ENCODE results near the gene CEP350.

Gene CEP350

GRCh38 chr1:180061019-180061418 lies 106.4 kb downstream of the CEP350 start:
- no peak for DNase-seq

GRCh38 chr1:180062452-180062971 lies 107.9 kb downstream of the CEP350 start:
- DNase-seq = no peak

DNA sequence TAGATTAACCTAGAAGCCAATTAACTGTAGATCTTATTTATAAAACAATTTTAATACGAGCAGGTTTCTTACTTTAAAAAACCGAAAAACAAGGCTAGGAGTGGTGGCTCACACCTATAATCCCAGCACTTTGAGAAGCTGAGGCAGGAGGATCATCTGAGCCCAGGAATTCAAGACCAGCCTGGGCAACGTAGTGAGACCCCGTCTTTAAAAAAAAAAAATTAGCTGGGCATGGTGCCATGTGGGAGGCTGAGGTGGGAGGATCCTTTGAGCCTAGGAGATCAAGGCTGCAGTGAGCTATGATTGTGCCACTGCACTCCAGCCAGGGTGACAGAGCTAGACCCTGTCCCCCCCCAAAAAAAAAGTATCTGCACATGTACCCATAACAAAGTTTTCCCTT lies 110.8 kb downstream of the CEP350 start:
- DNase-seq = no peak

DNA sequence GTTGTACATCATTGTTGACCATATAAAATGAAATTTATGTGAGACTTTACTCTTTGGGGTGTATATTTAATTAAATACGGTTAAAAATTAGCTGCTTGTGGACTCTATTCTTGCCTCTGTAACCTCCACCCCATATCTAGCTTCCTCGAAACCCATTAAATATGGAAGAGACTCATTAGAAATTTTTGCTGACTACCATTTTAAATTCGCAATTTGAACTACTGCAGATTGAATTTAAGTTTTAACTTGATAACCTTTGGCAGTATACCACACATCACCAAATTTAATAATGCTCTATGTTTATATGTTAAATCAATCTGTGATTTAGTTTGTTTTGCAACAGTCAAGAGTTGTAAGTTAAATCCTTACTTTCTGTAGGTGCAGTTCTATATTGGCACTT lies 111.5 kb downstream of the CEP350 start:
- DNase-seq = no peak

DNA sequence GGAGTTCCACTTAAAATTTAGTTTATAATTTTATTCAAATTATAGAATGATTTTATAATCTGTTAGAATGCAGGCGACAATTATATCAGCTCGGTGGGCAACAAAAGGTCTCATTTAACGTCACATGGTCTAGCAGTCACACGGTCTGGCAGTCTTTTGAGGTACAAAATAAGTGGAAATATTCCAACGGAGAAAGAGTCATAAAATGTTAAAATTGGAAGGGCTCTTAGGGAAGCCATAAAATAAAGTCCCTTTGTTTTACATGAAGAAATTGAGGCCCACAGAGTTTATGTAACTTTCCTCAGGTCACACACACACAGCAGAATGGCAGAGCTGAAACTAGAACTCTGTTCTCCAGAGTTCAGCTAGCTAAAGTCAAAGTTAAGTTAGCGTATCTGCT lies 115.7 kb downstream of the CEP350 start:
- DNase-seq = no peak

DNA sequence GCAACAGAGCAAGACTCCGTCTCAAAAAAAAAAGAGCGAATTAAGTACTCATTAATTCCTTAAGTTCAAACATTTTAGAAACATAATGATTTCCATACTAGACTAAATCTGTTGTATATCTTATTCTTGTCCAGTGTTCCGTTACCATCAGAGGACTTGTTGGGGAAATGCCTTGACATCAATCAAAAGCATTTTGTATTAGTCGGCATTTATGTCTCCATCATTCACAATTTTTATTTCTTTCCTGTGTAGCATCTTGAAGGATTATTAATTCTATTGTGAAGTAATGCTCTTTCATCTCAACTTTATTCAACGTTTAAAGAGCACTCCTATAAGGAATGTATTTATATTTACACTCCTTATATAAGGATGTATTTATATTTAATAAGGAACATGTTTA lies 117.1 kb downstream of the CEP350 start:
- no peak for DNase-seq

GRCh38 chr1:180080439-180080838 lies 125.8 kb downstream of the CEP350 start:
- DNase-seq = no peak

- no peak for DNase-seq
Measured at GRCh38 chr1:180081474-180081873, 126.9 kb downstream of the CEP350 start.

DNA sequence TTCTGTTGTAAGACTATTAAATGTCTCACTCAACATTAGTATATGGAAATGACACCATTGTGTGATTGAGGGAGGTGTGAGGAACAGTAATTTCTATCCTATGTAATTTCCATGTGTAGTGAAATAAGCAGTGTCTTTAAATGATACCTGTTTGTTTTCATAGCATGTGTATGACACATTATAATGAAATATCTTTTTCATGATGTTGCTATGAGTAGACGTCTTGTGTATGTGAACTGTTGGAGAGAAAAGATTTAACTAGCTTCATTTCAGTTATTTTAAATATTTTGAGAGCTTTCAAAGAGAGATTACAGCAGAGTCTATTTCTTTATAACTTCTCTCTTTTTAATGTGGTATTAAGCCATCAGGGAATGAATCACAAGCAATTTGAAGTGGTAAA lies 128.6 kb downstream of the CEP350 start:
- no peak for DNase-seq

DNA sequence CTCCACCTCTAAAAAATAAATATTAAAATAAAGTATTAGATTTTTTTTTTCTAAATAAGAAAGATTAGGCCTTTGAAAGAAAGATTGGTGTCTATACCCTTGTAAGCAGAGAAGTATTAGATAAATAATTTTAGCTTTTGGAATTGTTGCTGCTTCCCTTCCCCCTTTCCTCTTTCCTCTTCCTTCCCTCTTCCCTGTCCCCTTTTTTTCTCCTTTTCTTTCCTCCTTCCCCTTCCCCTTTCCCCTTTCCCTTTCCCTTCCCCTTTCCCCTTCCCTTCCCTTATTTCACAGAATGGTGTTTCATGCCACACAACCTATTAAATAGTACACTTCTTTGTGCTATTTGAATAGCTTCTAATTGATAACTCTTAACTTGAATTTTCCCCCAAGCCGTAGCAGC lies 130.3 kb downstream of the CEP350 start:
- no peak for DNase-seq

DNA sequence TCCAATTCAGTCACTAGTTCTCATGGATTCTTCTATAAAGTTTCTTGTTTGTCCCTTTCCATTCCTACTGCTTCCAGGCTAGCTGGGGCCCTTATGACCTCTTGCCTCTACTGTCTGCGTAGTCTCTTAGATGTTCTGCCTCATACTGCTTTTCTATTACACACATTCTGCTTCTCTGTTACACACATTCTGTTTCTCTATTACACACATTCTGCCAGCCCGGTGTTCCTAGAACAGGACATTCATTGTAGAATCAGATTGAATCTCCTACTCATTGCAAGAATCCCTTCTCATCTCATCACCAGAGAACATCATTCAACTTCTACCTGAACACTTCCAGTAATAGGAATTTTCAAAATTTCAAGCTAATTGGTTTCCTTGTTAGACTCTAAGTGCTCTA lies 130.7 kb downstream of the CEP350 start:
- DNase-seq = no peak

DNA sequence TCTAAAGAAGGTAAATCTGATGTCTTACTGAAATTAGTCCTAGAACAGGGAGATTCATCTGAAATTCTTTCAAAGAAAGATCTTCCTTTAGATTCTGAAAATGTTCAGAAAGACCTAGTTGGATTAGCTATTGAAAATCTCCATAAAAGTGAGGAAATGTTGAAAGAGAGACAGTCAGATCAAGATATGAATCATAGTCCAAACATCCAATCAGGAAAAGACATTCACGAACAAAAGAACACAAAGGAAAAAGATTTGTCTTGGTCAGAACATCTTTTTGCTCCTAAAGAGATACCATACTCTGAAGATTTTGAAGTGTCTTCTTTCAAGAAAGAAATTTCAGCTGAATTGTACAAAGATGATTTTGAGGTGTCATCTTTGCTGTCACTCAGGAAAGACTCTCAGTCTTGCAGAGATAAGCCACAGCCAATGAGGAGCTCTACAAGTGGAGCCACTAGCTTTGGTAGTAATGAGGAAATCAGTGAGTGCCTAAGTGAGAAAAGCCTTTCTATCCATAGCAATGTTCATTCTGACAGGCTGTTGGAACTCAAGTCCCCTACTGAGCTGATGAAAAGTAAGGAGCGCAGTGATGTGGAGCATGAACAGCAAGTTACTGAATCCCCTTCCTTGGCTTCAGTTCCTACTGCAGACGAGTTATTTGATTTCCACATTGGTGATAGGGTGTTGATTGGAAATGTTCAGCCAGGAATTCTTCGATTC lies 138.5 kb downstream of the CEP350 start:
- no peak for DNase-seq

DNA sequence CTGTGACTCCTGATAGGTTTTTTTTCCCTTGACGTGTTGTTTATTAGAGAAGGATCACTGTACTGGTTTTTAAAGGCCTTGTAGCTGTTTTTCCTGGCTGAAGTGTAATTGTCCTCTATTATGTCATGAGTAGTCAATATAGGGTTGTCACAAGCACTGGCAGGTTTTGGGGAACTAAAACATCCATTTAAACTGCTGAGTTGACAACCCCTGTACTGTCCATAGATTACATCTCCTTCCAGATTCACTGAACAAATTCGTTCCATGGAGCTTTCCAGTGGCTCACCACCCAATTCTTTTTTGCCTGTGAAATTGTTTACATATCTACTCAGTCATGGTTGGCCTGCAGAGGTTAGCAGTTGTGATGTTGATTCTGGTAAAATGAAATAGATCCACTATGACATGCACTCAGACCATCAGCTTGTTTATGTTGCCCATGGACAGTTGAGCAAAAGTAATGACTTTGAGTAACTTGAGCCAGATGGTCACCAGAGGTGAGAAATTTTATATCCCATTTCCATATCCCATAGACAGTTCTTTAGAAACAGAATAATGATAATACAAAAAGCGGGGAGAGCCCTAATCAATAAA lies 140.2 kb downstream of the CEP350 start:
- DNase-seq = no peak

DNA sequence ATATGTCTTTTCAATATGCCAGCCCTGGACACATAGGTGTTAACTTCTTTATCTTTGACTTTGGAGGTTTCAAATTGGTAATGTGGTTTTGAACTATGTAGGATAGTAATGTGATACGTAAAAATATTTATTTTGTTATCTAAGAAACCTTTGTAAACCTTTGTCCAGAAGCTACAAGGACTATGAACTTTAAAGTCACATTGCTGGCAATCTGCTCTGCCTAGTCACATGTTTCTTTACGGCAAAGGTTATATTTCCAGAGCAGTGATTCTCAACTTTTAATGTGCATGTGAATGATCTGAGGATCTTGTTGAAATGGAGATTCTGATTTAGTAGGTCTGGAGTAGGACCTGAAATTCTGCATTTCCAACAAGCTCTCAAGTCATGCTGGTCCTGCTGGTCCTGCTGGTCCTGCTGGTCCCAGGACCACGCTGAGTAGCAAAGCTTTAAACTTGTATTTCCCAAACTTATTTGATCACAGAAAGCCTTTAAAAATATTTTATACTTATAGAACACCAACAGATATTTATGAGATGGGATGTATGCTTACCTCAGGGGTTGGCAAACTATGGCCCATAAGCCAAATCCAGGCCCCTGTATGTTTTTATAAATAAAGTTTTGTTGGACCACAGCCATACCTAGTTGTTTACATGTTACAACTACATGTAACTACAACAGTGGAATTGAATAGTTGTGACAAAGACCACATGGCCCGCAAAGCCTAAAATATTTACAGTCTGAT lies 142.1 kb downstream of the CEP350 start:
- DNase-seq = no peak

- DNase-seq = no peak
Measured at GRCh38 chr1:180097326-180097605, 142.7 kb downstream of the CEP350 start.

- no peak for DNase-seq
Measured at GRCh38 chr1:180101411-180101810, 146.8 kb downstream of the CEP350 start.

DNA sequence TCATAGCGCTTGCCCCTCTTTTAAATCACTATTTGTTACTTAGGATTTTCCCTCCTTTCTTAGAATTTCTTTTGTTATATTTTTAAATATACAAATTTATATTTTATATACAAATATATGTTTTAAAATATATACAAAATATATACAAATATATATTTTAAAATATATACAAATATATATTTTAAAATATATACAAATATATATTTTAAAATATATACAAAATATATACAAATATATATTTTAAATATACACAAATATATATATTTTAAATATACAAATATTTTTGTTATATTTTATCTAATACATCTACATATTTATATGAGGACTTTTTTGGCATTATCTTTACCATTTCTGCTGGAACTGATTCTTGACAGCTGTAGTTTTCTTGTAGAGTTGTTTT lies 149.2 kb downstream of the CEP350 start:
- DNase-seq = no peak

- DNase-seq = no peak
Measured at GRCh38 chr1:180112091-180112490, 157.5 kb downstream of the CEP350 start.

GRCh38 chr1:180112984-180113647 lies 158.5 kb downstream of the CEP350 start:
- DNase-seq = no peak

DNA sequence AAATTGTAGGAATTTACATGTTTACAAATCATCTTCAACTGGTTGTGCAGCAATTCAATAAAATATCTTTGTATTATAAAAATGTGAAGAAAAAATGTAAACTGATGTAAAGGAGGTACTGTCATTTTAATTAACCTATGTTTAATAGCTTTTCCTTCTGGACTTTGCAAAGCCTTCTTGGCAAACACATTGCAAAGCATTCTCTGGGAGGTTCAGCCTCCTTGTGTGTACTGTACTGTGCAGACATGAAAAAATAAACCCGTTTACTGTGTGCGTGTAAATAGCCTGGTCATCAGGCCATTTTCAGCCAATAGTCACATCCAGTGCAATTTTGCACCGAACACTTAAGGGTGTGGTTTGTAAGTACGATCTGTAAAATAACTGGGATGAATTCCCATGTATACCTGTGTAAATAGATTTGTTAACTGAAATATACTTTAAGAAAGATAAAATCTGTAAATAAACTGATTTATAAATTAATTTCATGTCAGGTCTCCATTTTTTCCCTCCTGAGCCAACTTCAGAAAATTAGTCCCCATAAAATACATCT lies 159.9 kb downstream of the CEP350 start:
- DNase-seq = no peak

DNA sequence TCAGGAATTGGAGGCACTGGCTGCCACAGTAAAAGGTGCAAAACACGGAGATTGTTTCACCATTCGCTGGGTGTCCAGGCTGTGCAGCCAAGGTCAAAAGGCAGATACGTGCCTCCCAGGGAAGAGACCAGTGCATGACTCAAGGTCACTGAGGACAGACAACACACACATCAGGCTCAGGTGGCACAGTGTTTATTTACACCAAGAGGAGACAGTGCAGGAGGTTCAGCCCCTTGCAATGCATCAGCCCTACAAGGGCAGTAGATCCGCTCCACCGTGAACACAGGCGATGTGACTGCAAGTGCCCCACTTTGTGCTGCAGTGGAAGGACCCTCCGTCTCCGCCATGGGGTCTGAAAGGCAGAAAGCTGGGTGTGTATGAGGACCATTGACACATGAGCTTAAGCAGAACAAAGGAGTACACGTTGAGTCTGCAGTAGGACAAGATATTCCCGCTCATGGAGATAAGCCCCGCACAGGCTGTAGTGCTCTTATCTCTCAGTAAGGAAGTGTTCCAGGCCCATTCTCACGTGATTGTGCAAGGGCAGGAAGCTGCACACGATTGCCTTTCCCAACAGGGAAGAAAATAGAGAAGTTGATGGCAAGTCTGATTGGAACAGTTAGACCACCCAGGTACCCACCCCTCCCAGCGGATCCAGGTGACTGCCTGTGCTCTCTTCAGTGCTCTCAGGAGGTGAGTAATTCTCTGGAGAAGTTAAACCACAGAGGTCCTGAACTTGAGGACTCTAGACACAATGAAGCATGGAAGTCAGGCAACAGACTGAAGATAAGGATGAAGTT lies 162.6 kb downstream of the CEP350 start:
- DNase-seq = no peak

DNA sequence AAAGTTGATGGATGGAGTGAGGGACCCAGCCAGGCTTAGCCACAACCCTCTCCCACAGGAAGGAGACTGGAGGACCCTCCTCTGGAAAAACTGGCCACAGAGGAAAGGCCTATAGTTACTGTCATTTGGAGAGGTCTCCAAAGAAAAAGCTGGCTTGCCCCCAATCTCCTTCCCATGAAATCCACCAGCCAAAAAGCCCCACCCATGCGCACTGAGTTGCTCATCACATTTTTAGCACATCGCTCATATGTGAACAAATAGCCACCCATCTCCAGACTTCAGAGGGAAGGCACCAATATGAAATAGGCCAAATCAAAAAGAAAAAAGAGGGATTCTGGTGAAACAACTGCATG lies 163.1 kb downstream of the CEP350 start:
- DNase-seq = no peak
